A549 (cell line): ENCODE data around the gene PSPH. TPM values are rescaled to one million over a fixed set of nuclear protein-coding genes. Genes with fewer than 3 reads are reported as not detected.
"Not testable (repeated sequence)": the region's sequence is repeated elsewhere in the genome, so short reads cannot be mapped to it uniquely, and the experiment has no call there.

ENCODE experiments used
- ATAC-seq, 2 experiments: fragments of 200-7000 bp in 1 of 2; fragments of >200 bp in 1 of 2; cut with Nextera tagmentation in 1 of 2; cut with Tn5 transposase in 1 of 2; 3 replicates each; pipeline versions ENCODE4 v1.8.0 to v1.9.1; 2018 to 2020; ENCODE audit warnings: mild to moderate bottlenecking in 1 of 2, moderate library complexity in 1 of 2
- CTCF ChIA-PET: fragments of 300-600 bp; sonication (Branson Sonifier 250); formaldehyde crosslinking; extraction: SDS; loops from one replicate; lab custom pipeline; 2021; ENCODE audit warnings: antibody characterized with exemption, inconsistent platforms; lab: Yijun Ruan, JAX
- POLR2A ChIA-PET: fragments of 350-600 bp; formaldehyde crosslinking; extraction: SDS; loops from one replicate; lab custom pipeline; 2021; ENCODE audit warnings: antibody characterized with exemption, inconsistent platforms; lab: Yijun Ruan, JAX
- DNase-seq, 2 experiments: peaks; one replicate each; pipeline versions ENCODE4 v3.0.0 to v3.0.0-alpha.2; 2011 to 2016; ENCODE audit warnings: low read depth in 1 of 2, low spot score in 1 of 2
- FAIRE-seq: peaks from 2 replicates; lab custom pipeline; 2011; peaks lifted over from hg19 to GRCh38; lab: Jason Lieb, UNC
- H3K27ac ChIP-seq, 2 experiments: fragments of >200 bp; sonication (Bioruptor Twin); formaldehyde crosslinking; 3 replicates each; pipeline ENCODE4 v1.5.1; 2016 to 2017
- H3K4me1 ChIP-seq: fragments of >200 bp; sonication (Bioruptor Twin); formaldehyde crosslinking; 3 replicates; pipeline ENCODE4 v1.6.1; 2016
- H3K4me2 ChIP-seq: fragments of >200 bp; sonication (Bioruptor Twin); formaldehyde crosslinking; 3 replicates; pipeline ENCODE4 v1.6.1; 2016
- H3K4me3 ChIP-seq: fragments of >200 bp; sonication (Bioruptor Twin); formaldehyde crosslinking; 3 replicates; pipeline ENCODE4 v1.5.1; 2016
- H3K9me3 ChIP-seq: fragments of >200 bp; sonication (Bioruptor Twin); formaldehyde crosslinking; 3 replicates; pipeline ENCODE4 v1.6.1; 2016
- CHD2 ChIP-seq: fragments of 150-350 bp; IDR thresholded peaks from 2 replicates; pipeline ENCODE4 v1.6.1; 2014; ENCODE audit warnings: low read length; ENCODE audit not compliant: partially characterized antibody
- FOSL2 ChIP-seq, 2 experiments: fragments of 450-650 bp in 1 of 2; fragments of >200 bp in 1 of 2; sonication (Bioruptor Twin) in 1 of 2; formaldehyde crosslinking; IDR thresholded peaks; 2 replicates each; pipeline versions ENCODE4 v1.5.0 to v1.6.1; 2016 to 2020; ENCODE audit warnings: mild to moderate bottlenecking in 1 of 2, moderate library complexity in 1 of 2
- HEYL ChIP-seq: fragments of 250-450 bp; sonication (Bioruptor Pico); IDR thresholded peaks from 2 replicates; pipeline ENCODE4 v1.8.0; 2021; ENCODE audit warnings: mild to moderate bottlenecking, moderate library complexity
- PHF8 ChIP-seq: fragments of 200-600 bp; sonication (generic); IDR thresholded peaks from 2 replicates; pipeline ENCODE4 v1.6.1; 2016; ENCODE audit warnings: low read depth, mild to moderate bottlenecking, antibody characterized with exemption, moderate library complexity, borderline replicate concordance
- RCOR1 ChIP-seq: fragments of 150-350 bp; IDR thresholded peaks from 2 replicates; pipeline ENCODE4 v1.6.1; 2014; ENCODE audit warnings: antibody characterized with exemption, low read length, low read depth
- REST ChIP-seq: fragments of 200-600 bp; sonication (generic); IDR thresholded peaks from 2 replicates; pipeline ENCODE4 v1.6.1; 2016; ENCODE audit warnings: antibody characterized with exemption, mild to moderate bottlenecking, moderate library complexity
- SMC3 ChIP-seq: fragments of >200 bp; sonication (Bioruptor Twin); formaldehyde crosslinking; IDR thresholded peaks from 3 replicates; pipeline ENCODE4 v1.6.1; 2018; ENCODE audit warnings: inconsistent platforms
- ZSCAN20 ChIP-seq: fragments of 250-450 bp; sonication (Bioruptor Pico); IDR thresholded peaks from 2 replicates; pipeline ENCODE4 v1.8.0; 2022; ENCODE audit warnings: mild to moderate bottlenecking, moderate library complexity
- WGBS: methylation state at CpG from one replicate; pipeline ENCODE4 v1.1.6; 2017; ENCODE audit errors: missing lambda C conversion rate; 5-methylcytosine and 5-hydroxymethylcytosine counted together
- polyA plus RNA-seq, 4 experiments: library from polyadenylated mRNA; depleted of rRNA in 3 of 4; stranded (reverse); fragments of >200 nt; fragmentation: RNase III in 1 of 4; extraction: RNeasy Plus Mini Kit Qiagen cat#74134 plus additional on column Dnase treatment in 1 of 4; gene quantifications; 2 replicates in 3 of 4; 3 replicates in 1 of 4; pipeline ENCODE4 v1.2.3, GENCODE V29; 2011 to 2017
- TF ChIP-seq, protein P1 (sequence below): fragments of 250-450 bp; sonication (Bioruptor Pico); IDR thresholded peaks from 2 replicates; pipeline ENCODE4 v1.5.0; 2021; ENCODE audit warnings: mild to moderate bottlenecking, moderate library complexity, borderline replicate concordance

PSPH gene
- polyA plus RNA-seq, 2 of the 4 experiments (the other 2 are of a cell fraction) = 60.9 to 64.7 TPM

- no peak overlapping the region for H3K4me3 ChIP-seq
- ChIA-PET POLR2A (interaction anchor here (1.5 kb wide), 1 partner anchor 32 kb away, joined by 4 read pairs; the partner anchor contains the start of genes CCT6A and PSPH), CTCF (interaction anchor here (0.6 to 2.7 kb wide), 3 partner anchors 9 to 57 kb away, joined by 3 to 21 read pairs (median 4); no protein-coding TSS in a partner anchor)
- peaks cover 7% of the 10 kb centered on the region; the same call in 1 of the 3 replicates for H3K4me1 ChIP-seq
- no peak overlapping the region for H3K4me2 ChIP-seq
- ATAC-seq (no peak; a peak in 1 of 6 replicates), FAIRE-seq (no peak), DNase-seq (no peak)
- H3K27ac ChIP-seq = no peak overlapping the region
- H3K9me3 ChIP-seq = no peaks in the 10 kb centered on the region
- TF ChIP-seq PHF8 (no peak), RCOR1 (no peak), SMC3 (no peak), FOSL2 (IDR thresholded peaks at IDR 0.05) (no peak), FOSL2 (CRISPR knock-in tag; IDR thresholded peaks at IDR 0.05) (no peak), HEYL (CRISPR knock-in tag) (no peak), ZSCAN20 (CRISPR knock-in tag) (no peak)
- TF ChIP-seq, protein P1, sequence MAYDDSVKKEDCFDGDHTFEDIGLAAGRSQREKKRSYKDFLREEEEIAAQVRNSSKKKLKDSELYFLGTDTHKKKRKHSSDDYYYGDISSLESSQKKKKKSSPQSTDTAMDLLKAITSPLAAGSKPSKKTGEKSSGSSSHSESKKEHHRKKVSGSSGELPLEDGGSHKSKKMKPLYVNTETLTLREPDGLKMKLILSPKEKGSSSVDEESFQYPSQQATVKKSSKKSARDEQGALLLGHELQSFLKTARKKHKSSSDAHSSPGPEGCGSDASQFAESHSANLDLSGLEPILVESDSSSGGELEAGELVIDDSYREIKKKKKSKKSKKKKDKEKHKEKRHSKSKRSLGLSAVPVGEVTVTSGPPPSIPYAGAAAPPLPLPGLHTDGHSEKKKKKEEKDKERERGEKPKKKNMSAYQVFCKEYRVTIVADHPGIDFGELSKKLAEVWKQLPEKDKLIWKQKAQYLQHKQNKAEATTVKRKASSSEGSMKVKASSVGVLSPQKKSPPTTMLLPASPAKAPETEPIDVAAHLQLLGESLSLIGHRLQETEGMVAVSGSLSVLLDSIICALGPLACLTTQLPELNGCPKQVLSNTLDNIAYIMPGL (CRISPR knock-in tag) = no peak
- WGBS = 85% methylated on average over 11 of the region's 13 CpGs
Observed at GRCh38 chr7:56083150-56083785, 32.0 kb upstream of the PSPH start.

DNA sequence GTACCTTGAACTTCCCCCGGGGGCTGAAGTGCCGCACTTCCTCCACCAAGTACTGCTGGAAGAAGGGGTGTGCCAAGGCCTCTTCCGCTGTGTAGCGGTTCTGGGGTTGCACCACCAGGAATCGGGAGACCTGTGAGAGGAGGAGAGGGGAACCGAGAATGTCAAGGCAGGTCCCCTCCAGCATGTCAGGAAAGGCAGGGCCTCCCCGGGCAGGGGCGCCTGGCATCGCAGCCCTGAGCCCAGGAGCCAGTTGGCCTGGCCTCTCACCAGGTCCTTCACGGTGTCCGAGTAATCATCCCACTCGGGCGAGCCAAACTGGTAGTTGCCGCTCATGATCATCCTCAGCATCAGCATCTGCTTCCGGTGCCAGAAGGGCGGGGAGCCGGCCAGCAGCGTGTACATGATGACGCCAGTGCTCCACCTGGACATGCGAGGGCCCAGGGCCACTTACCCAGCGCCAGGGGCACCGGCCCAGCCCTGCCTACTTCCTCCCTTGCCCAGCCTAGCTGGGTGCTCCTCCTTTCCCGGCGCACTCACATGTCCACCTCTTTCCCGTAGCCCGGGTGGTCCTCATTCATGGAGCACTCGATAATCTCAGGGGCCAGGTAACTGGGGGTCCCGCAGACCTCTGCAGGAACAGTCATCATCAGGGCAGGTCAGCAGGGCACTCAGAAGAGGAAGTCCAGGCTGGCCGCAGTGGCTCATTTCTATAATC, 30.5 kb upstream of the PSPH start:
- 97% methylated on average over 16 of the region's 29 CpGs for whole genome bisulfite sequencing
- TF ChIP-seq CHD2 (no peak), REST (no peak)
- H3K27ac ChIP-seq = no peak overlapping the region
- no peaks in the 10 kb centered on the region for H3K9me3 ChIP-seq
- FAIRE-seq (no peak), ATAC-seq (no peak), DNase-seq (no peak)
- ChIA-PET CTCF (no interaction called here), POLR2A (no interaction called here)
- peaks cover 7% of the 10 kb centered on the region; the same call in 1 of the 3 replicates for H3K4me1 ChIP-seq
- H3K4me3 ChIP-seq = no peak overlapping the region
- no peak overlapping the region for H3K4me2 ChIP-seq

GRCh38 chr7:56080726-56081435, 29.6 kb upstream of the PSPH start:
- DNase-seq, ATAC-seq, H3K9me3 ChIP-seq, POLR2A ChIA-PET, H3K4me3 ChIP-seq, H3K27ac ChIP-seq, H3K4me1 ChIP-seq, FAIRE-seq, H3K4me2 ChIP-seq: not testable (repeated sequence)
- CTCF ChIA-PET = interaction anchor here (3.2 to 3.3 kb wide), 2 partner anchors 8 to 12 kb away, joined by 11 to 13 read pairs; partner anchors contain the start of gene PHKG1
- 92% methylated on average over 28 of the region's 28 CpGs for WGBS
